GM21619 (cell line): ENCODE measurements around the gene ZNF646.

Experiments
- ATAC-seq: cut with Tn5 transposase; IDR thresholded peaks from one replicate; pipeline ENCODE4 v1.9.1; 2021; ENCODE audit not compliant: unreplicated experiment

Gene ZNF646

GRCh38 chr16:31064882-31065461 lies 9.2 kb upstream of the ZNF646 start:
- no peak for ATAC-seq

- no peak for ATAC-seq
These were observed 6.9 kb upstream of the ZNF646 start for GRCh38 chr16:31067342-31067741.

GRCh38 chr16:31071861-31072260 lies 2.4 kb upstream of the ZNF646 start:
- ATAC-seq, result no peak

- ATAC-seq, result no peak
These were observed 1.6 kb upstream of the ZNF646 start for GRCh38 chr16:31072540-31073141.

- peak; percentile 49 for ATAC-seq
These were observed 866 bp upstream of the ZNF646 start for GRCh38 chr16:31073142-31073969.

GRCh38 chr16:31074814-31075183 lies 577 bp downstream of the ZNF646 start:
- ATAC-seq, result no peak

- no peak for ATAC-seq
These were observed 2.1 kb downstream of the ZNF646 start for GRCh38 chr16:31076319-31076718.

- no peak for ATAC-seq
These were observed 2.8 kb downstream of the ZNF646 start for GRCh38 chr16:31077024-31077423.

DNA sequence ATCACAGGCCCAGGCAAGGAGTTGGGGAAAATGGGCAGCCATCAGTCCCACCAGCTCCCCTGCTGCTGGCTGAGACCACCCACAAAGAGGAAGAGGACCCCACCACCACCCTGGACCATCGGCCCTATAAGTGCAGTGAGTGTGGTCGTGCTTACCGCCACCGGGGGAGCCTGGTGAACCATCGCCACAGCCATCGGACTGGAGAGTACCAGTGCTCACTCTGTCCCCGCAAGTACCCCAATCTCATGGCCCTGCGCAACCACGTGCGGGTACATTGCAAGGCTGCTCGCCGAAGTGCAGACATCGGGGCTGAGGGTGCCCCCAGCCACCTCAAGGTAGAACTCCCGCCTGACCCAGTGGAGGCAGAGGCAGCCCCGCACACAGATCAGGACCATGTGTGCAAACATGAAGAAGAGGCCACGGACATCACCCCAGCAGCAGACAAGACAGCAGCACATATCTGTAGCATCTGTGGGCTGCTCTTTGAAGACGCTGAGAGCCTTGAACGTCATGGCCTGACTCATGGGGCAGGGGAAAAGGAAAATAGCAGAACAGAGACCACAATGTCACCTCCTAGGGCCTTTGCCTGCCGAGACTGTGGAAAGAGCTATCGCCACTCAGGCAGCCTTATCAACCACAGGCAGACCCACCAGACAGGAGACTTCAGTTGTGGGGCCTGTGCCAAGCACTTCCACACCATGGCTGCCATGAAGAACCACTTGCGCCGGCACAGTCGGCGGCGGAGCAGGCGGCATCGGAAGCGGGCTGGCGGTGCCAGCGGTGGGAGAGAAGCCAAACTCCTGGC lies 3.6 kb downstream of the ZNF646 start:
- no peak for ATAC-seq

DNA sequence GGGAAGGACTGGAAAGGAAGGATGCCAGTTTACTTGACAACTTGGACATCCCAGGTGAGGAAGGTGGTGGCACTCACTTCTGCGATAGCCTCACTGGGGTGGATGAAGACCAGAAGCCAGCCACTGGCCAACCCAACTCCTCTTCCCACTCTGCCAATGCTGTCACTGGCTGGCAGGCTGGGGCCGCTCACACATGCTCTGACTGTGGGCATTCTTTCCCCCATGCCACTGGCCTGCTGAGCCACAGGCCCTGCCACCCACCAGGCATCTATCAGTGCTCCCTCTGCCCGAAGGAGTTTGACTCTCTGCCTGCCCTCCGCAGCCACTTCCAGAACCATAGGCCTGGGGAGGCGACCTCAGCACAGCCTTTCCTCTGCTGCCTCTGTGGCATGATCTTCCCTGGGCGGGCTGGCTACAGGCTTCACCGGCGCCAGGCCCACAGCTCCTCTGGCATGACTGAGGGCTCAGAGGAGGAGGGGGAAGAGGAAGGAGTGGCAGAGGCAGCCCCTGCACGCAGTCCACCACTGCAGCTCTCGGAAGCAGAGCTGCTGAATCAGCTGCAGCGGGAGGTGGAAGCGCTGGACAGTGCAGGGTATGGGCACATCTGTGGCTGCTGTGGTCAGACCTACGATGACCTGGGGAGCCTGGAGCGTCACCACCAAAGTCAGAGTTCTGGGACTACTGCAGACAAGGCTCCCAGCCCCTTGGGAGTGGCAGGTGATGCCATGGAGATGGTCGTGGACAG lies 4.5 kb downstream of the ZNF646 start:
- ATAC-seq, result no peak

- no peak for ATAC-seq
These were observed 5.2 kb downstream of the ZNF646 start for GRCh38 chr16:31079342-31079944.

DNA sequence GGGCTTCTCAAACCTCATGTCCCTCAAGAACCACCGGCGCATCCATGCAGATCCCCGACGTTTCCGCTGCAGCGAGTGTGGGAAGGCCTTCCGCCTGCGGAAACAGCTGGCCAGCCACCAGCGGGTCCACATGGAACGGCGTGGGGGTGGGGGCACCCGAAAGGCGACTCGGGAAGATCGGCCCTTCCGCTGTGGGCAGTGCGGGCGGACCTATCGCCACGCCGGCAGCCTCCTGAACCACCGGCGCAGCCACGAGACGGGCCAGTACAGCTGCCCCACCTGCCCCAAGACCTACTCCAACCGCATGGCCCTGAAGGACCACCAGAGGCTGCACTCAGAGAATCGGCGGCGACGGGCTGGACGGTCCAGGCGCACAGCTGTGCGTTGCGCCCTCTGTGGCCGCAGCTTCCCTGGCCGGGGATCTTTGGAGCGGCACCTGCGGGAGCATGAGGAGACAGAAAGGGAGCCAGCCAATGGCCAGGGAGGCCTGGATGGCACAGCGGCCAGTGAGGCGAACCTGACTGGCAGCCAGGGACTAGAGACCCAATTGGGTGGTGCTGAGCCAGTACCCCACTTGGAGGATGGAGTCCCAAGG lies 5.9 kb downstream of the ZNF646 start:
- no peak for ATAC-seq

DNA sequence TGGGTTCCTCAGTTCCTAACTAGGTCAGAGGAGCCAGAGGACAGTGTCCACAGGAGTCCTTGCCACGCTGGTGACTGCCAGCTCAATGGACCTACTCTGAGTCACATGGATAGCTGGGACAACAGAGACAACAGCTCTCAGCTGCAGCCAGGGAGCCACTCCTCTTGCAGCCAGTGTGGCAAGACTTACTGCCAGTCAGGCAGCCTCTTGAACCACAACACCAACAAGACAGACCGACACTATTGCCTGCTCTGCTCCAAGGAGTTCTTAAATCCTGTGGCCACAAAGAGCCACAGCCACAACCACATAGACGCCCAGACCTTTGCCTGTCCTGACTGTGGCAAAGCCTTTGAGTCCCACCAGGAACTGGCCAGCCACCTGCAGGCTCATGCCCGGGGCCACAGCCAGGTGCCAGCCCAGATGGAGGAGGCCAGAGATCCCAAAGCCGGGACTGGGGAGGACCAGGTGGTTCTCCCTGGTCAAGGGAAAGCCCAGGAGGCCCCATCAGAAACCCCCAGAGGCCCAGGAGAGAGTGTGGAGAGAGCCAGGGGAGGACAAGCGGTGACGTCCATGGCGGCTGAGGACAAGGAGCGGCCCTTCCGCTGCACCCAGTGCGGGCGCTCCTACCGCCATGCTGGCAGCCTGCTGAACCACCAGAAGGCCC lies 6.7 kb downstream of the ZNF646 start:
- ATAC-seq, result no peak

DNA sequence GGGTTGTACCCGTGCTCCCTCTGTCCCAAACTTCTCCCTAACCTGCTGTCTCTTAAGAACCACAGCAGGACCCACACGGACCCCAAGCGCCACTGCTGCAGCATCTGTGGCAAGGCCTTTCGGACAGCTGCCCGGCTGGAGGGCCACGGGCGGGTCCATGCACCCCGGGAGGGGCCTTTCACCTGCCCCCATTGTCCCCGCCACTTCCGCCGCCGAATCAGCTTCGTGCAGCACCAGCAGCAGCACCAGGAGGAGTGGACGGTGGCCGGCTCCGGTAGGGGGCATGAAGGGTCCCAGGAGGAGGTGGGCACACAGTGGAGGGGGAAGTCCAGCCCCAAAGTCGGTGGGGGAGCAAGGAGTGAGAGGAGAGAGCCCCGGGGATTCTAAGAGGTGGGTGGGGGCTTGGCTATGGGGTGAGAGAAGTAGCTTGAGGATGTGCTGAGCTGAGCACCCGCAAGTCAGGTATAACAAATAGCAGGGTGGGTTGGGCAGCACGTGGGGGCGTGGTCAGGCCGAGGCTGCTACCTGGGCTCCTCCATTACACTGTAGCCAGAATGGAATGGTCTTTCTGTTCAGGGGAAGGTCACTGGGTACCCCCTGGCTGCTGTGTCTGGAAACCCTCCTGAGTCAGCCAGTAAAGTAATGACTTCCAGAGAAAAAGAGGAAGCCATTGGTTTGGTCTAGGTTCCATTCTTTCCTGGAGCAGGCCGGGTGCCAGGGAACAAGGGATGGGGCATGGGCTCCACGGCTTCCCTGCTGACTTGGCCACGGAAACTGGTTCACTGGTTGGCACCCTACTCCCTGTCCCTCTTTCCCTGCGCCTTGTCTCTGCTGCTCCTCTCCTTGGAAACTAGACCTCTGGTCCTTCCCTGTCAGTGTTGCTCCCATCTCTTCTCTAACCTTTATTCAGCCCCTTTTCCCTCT lies 7.5 kb downstream of the ZNF646 start:
- ATAC-seq, result no peak

DNA sequence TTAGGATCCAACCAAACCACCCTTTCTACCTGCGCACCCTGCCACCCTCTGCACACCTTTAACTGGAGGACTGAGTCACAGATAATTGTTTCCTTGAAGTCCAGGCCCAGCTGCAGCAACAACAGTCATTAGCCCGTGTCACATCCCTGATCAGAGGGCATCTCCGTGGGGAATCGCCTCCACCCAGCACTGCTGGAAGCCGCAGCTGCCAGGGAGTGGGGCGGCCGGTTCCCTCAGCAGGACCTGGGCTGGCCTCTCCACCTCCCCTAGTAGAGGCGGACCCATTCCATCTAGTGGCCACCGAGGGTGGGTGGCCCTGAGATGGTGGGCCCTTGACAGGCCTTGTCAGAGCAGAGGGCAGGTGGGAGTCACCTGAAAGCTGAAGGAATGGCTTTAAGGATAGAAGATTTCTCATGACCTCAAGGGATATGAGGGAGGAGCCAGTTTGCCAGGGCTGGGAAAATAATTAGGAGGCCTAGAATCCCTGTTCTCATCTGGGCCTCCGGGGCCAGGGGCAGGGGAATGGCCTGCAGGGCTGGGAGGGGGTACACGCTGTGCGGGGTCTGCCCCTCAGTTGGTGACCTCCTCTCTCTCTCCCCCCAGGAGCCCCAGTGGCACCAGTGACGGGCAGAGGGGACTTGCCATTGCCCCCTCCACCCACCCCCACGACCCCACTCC lies 8.3 kb downstream of the ZNF646 start:
- no peak for ATAC-seq

DNA sequence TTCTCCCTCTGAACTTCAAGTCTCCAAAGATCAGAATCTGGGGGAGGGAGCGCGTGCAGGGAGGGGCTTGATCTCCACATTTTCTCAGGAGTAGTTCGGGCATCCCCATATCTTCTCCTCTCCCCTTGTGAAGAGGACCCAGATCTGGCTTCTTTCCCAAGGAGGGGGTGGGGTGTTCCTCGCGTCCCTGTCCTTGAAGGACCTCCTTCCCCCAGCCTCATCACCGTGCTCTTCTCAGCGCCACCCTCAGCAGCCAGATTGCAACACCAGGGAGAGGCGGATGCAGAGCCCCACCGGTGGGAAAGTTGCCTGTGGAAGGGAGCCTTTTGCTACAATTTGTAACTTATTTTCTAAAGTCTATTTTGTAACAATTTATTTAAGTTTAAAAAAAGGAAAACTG lies 8.9 kb downstream of the ZNF646 start:
- ATAC-seq, result no peak

DNA sequence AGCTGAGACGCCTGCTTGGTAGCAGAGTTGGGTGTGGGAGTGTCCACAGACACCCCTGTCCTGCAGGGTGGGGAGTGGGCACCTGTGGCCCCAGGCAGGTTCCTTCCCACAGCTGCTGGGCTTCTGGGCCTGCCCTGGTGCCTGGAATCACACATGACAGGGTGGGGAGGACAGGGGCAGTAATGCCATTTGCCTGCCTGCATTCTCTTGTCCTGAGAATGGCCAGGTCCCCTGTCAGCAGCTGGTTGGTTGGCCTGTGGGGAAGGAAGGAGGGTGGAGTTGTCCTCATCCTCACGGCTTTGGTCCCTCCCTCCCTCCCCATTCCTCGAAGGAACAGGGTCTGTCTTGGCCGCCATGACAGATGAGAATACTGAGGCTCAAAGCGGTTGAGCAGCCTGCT lies 9.3 kb downstream of the ZNF646 start:
- ATAC-seq, result no peak

DNA sequence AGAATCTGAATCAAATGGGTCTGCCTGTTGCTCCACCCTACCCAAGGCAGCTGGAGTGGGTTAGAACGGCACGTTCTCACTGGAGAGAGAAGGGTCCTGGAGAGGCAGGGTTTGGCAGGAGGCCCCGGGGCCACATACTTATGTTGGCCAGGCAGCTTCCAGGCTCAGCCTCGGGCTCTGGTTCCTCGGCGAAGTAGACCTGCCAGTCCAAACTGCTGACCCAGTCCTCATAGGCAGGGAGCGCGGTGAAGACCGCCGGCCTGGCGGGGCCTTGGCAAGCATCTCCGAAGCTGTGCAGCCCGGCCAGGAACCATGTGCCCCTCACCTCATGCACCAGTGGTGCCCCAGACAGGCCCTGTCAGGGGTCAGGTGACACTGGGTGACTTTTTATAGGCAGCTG lies 9.8 kb downstream of the ZNF646 start:
- ATAC-seq, result no peak
